Measurements from ENCODE around the gene OR8B2. TPM values are rescaled to one million over a fixed set of nuclear protein-coding genes. Genes with fewer than 3 reads are reported as not detected.

The OR8B2 gene
- total RNA-seq, 1 experiment from 2014 or later, result not detected

- no peak within 1 kb of the TSS for H3K9ac ChIP-seq (ENCODE audit: low read length)
- no peaks in the 10 kb centered on the region for H3K4me1 ChIP-seq (ENCODE audit: control insufficient read depth in 1 of 2, insufficient read depth in 2 of 2, low read length in 2 of 2)
- no peaks in the 10 kb centered on the region for H3K79me2 ChIP-seq (ENCODE audit: insufficient read depth, low read length)
- ChIA-PET POLR2A (no interaction called here), RAD21 (ENCODE audit: low non-redundant PET in 1 of 2, low total read pairs in 2 of 2, uncharacterized antibody in 2 of 2, unreplicated experiment in 2 of 2) (no interaction called here), CTCF (no interaction called here)
- no TSS peak for BruUV-seq (replicated peaks)
- H3K9me2 ChIP-seq (ENCODE audit: insufficient read depth), result no peaks in the 10 kb centered on the region
- no peak for ATAC-seq
- no peak within 1 kb of the TSS for H3K4me3 ChIP-seq (replicated peaks in 1 of 2; ENCODE audit: low read depth in 1 of 2, low read length in 2 of 2)
- intact Hi-C loops (cut with micrococcal nuclease), result no loop called here
- no peaks in the 10 kb centered on the region for H4K20me1 ChIP-seq (ENCODE audit: insufficient read depth)
- no peaks in the 10 kb centered on the region for H3K9me3 ChIP-seq (ENCODE audit: control insufficient read depth in 1 of 2, insufficient read depth in 1 of 2, low read depth in 1 of 2, low read length in 2 of 2)
- H3K36me3 ChIP-seq (ENCODE audit: control insufficient read depth in 1 of 2, insufficient read depth in 2 of 2, low read length in 2 of 2), result no peaks in the 10 kb centered on the region
- no peak for DNase-seq (ENCODE audit: low read depth, low spot score)
- TF ChIP-seq, protein P1, sequence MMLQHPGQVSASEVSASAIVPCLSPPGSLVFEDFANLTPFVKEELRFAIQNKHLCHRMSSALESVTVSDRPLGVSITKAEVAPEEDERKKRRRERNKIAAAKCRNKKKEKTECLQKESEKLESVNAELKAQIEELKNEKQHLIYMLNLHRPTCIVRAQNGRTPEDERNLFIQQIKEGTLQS (IDR thresholded peaks at IDR 0.05), result no peak
- TF ChIP-seq ZBTB33 (IDR thresholded peaks at IDR 0.05; ENCODE audit: extremely low read depth, insufficient replicate concordance, low read length) (no peak), CBX3 (IDR thresholded peaks at IDR 0.05; ENCODE audit: low read depth) (no peak), POLR2AphosphoS5 (IDR thresholded peaks at IDR 0.05; ENCODE audit: low read depth, low read length) (no peak), POLR2A (IDR thresholded peaks at IDR 0.05; ENCODE audit: borderline replicate concordance, extremely low read depth, insufficient read depth, insufficient read length) (no peak), CTCF (IDR thresholded peaks at IDR 0.05 in 2 of 3, conservative IDR thresholded peaks at IDR 0.05 in 1 of 3; ENCODE audit: borderline replicate concordance in 1 of 3, insufficient read depth in 1 of 3, low read depth in 2 of 3, low read length in 2 of 3) (no peak), JUND (IDR thresholded peaks at IDR 0.05) (no peak), SRF (IDR thresholded peaks at IDR 0.05; ENCODE audit: low read depth) (no peak), YY1 (IDR thresholded peaks at IDR 0.05; ENCODE audit: extremely low read depth, insufficient replicate concordance, low read depth, low read length) (no peak), SIN3A (IDR thresholded peaks at IDR 0.05; ENCODE audit: low read depth) (no peak), ZFX (IDR thresholded peaks at IDR 0.05) (no peak), SP1 (IDR thresholded peaks at IDR 0.05; ENCODE audit: low read depth) (no peak), REST (IDR thresholded peaks at IDR 0.05; ENCODE audit: low read depth) (no peak), RAD21 (IDR thresholded peaks at IDR 0.05; ENCODE audit: low read depth) (no peak), ELF1 (IDR thresholded peaks at IDR 0.05; ENCODE audit: borderline replicate concordance, low read depth) (no peak), EZH2phosphoT487 (IDR thresholded peaks at IDR 0.05; ENCODE audit: borderline replicate concordance) (no peak), FOSL1 (IDR thresholded peaks at IDR 0.05; ENCODE audit: low read depth) (no peak), CEBPB (IDR thresholded peaks at IDR 0.05; ENCODE audit: low read depth) (no peak), EGR1 (IDR thresholded peaks at IDR 0.05; ENCODE audit: low read depth) (no peak)
- TF ChIP-seq, protein P2, sequence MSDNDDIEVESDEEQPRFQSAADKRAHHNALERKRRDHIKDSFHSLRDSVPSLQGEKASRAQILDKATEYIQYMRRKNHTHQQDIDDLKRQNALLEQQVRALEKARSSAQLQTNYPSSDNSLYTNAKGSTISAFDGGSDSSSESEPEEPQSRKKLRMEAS (IDR thresholded peaks at IDR 0.05), result no peak
- no peak within 1 kb of the TSS for H2AFZ ChIP-seq (ENCODE audit: low read depth, low read length, poor library complexity, severe bottlenecking)
- no peak within 1 kb of the TSS for H3K27ac ChIP-seq (ENCODE audit: low read depth, low read length)
- H3K27me3 ChIP-seq (ENCODE audit: insufficient read depth, low read length), result no peaks in the 10 kb centered on the region
- H3K4me2 ChIP-seq (ENCODE audit: low read length), result no peak within 1 kb of the TSS
These were observed 14.6 kb upstream of the OR8B2 start, which contains the start of gene OR8B3 for GRCh38 chr11:124398924-124399323. Gene OR8B3, minus strand, starts transcription at chr11:124399024. Its CDS starts 1,673 bp downstream, at chr11:124397351.

Measured in HCT116 (cell line).